ENCODE results near the gene CEMIP. TPM values are rescaled to one million over a fixed set of nuclear protein-coding genes. Genes with fewer than 3 reads are reported as not detected.

Gene CEMIP, protein sequence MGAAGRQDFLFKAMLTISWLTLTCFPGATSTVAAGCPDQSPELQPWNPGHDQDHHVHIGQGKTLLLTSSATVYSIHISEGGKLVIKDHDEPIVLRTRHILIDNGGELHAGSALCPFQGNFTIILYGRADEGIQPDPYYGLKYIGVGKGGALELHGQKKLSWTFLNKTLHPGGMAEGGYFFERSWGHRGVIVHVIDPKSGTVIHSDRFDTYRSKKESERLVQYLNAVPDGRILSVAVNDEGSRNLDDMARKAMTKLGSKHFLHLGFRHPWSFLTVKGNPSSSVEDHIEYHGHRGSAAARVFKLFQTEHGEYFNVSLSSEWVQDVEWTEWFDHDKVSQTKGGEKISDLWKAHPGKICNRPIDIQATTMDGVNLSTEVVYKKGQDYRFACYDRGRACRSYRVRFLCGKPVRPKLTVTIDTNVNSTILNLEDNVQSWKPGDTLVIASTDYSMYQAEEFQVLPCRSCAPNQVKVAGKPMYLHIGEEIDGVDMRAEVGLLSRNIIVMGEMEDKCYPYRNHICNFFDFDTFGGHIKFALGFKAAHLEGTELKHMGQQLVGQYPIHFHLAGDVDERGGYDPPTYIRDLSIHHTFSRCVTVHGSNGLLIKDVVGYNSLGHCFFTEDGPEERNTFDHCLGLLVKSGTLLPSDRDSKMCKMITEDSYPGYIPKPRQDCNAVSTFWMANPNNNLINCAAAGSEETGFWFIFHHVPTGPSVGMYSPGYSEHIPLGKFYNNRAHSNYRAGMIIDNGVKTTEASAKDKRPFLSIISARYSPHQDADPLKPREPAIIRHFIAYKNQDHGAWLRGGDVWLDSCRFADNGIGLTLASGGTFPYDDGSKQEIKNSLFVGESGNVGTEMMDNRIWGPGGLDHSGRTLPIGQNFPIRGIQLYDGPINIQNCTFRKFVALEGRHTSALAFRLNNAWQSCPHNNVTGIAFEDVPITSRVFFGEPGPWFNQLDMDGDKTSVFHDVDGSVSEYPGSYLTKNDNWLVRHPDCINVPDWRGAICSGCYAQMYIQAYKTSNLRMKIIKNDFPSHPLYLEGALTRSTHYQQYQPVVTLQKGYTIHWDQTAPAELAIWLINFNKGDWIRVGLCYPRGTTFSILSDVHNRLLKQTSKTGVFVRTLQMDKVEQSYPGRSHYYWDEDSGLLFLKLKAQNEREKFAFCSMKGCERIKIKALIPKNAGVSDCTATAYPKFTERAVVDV (N-terminal part only)
- total RNA-seq (2014; rRNA removed) (3.1 and 4.0 TPM in 2 replicates), Bru-seq, nascent RNA (percentile 62 among the genes with signal in this experiment), BruChase-seq, experiment 1, labeled RNA remaining after a 6-hour chase (percentile 48 among the genes with signal in this experiment), BruChase-seq, experiment 2, labeled RNA remaining after a 2-hour chase (percentile 55 among the genes with signal in this experiment)
- long read RNA-seq, full-length matches to known transcripts: 9 of 48 reads
- long read RNA-seq, partial matches to known transcripts: 16 of 48 reads
- long read RNA-seq, other reads (novel, unspliced or antisense): 23 of 48 reads

DNA sequence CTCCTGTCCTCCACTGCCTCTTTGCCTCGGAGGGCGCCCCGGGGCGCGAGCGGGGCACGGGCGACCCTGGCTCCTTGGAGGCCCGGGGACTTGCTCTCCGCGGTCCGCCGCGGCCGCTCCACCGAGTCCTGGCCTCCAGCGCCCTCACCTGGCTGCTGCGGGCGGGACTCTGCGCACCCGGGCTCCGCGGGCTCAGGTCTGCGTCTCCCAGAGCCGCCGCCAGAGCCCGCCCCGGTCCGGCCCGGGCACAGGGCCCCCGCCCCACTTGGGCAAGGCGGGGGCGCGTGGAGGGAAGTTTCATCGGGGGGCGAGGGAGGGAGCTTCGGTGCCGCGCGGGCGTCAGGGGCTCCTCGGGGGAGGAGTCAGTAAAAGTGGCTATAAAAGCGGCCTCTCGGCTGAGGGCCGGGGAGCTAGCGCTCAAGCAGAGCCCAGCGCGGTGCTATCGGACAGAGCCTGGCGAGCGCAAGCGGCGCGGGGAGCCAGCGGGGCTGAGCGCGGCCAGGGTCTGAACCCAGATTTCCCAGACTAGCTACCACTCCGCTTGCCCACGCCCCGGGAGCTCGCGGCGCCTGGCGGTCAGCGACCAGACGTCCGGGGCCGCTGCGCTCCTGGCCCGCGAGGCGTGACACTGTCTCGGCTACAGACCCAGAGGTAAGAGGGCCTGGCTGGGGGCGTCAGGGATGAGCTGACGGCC, at the start of gene CEMIP:
TSS of gene CEMIP (plus strand) at position 407 of the 694 bp plus-strand sequence. CDS start 94,510 bp downstream, outside the sequence.
- peak; percentile 74 for ATAC-seq
- Histone ChIP-seq H3K9me3 (ENCODE audit: low read length) (no peaks in the 10 kb centered on the region), H3K4me1 (ENCODE audit: insufficient read depth, low read length) (peaks cover 27% of the 10 kb centered on the region), H2AFZ (ENCODE audit: low read length) (peak within 1 kb of the TSS; percentile 52; the same call in 1 of the 2 replicates), H3K79me2 (ENCODE audit: low read length) (no peaks in the 10 kb centered on the region), H3K4me2 (ENCODE audit: low read length) (peak within 1 kb of the TSS; percentile 89), H3K27ac (ENCODE audit: low read length) (peak within 1 kb of the TSS; percentile 74), H3F3A (ENCODE audit: low read length, unreplicated experiment) (no peaks in the 10 kb centered on the region), H3K9me2 (replicated peaks; ENCODE audit: low read length) (no peaks in the 10 kb centered on the region), H3K36me3 (ENCODE audit: low read depth, low read length) (no peaks in the 10 kb centered on the region), H4K20me1 (ENCODE audit: low read length) (no peaks in the 10 kb centered on the region), H3K4me3 (ENCODE audit: low read length) (peak within 1 kb of the TSS; percentile 66), H3K27me3 (ENCODE audit: low read length) (0 out of 2 replicates have a peak, but pooled peaks cover 4% of the 10 kb centered on the region), H3K9ac (ENCODE audit: low read length) (0 out of 2 replicates have a peak within 1 kb of the TSS, but pooled peaks have one; percentile 22)
- intact Hi-C loops (cut with micrococcal nuclease): loop anchor here (1.0 to 5.0 kb wide), 7 partner anchors 78 to 212 kb away; partner anchors contain the start of gene ABHD17C
- POLR2A ChIA-PET (ENCODE audit: unreplicated experiment): interaction anchor here (0.5 kb wide), 1 partner anchor 53 kb away, joined by 3 read pairs; no protein-coding TSS in a partner anchor
- peak; percentile 77 for DNase-seq
- CTCF ChIA-PET: interaction anchor here (0.6 to 5.3 kb wide), 6 partner anchors 26 to 360 kb away, joined by 3 to 44 read pairs (median 4); no protein-coding TSS in a partner anchor
- no TSS peak for BruUV-seq (replicated peaks)
- TF ChIP-seq EZH2 (IDR thresholded peaks at IDR 0.05; ENCODE audit: low read length, unreplicated experiment): no peak
- TF ChIP-seq, protein P1, sequence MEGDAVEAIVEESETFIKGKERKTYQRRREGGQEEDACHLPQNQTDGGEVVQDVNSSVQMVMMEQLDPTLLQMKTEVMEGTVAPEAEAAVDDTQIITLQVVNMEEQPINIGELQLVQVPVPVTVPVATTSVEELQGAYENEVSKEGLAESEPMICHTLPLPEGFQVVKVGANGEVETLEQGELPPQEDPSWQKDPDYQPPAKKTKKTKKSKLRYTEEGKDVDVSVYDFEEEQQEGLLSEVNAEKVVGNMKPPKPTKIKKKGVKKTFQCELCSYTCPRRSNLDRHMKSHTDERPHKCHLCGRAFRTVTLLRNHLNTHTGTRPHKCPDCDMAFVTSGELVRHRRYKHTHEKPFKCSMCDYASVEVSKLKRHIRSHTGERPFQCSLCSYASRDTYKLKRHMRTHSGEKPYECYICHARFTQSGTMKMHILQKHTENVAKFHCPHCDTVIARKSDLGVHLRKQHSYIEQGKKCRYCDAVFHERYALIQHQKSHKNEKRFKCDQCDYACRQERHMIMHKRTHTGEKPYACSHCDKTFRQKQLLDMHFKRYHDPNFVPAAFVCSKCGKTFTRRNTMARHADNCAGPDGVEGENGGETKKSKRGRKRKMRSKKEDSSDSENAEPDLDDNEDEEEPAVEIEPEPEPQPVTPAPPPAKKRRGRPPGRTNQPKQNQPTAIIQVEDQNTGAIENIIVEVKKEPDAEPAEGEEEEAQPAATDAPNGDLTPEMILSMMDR (conservative IDR thresholded peaks at IDR 0.05; ENCODE audit: low read depth, low read length): peak; percentile 87

- Histone ChIP-seq H3K9me2 (replicated peaks; ENCODE audit: low read length) (no peaks in the 10 kb centered on the region), H3K36me3 (ENCODE audit: low read depth, low read length) (no peaks in the 10 kb centered on the region), H3K4me2 (ENCODE audit: low read length) (no peak overlapping the region), H4K20me1 (ENCODE audit: low read length) (0 out of 2 replicates have a peak, but pooled peaks cover 8% of the 10 kb centered on the region), H3F3A (ENCODE audit: low read length, unreplicated experiment) (no peaks in the 10 kb centered on the region), H3K4me3 (ENCODE audit: low read length) (no peak overlapping the region), H3K27ac (ENCODE audit: low read length) (no peak overlapping the region), H2AFZ (ENCODE audit: low read length) (no peak overlapping the region), H3K9ac (ENCODE audit: low read length) (no peak overlapping the region), H3K27me3 (ENCODE audit: low read length) (no peaks in the 10 kb centered on the region), H3K4me1 (ENCODE audit: insufficient read depth, low read length) (no peaks in the 10 kb centered on the region), H3K79me2 (ENCODE audit: low read length) (peaks cover 72% of the 10 kb centered on the region), H3K9me3 (ENCODE audit: low read length) (no peaks in the 10 kb centered on the region)
- POLR2A ChIA-PET (ENCODE audit: unreplicated experiment): no interaction called here
- ATAC-seq: no peak
- no peak for DNase-seq
- no peak for TF ChIP-seq EZH2 (IDR thresholded peaks at IDR 0.05; ENCODE audit: low read length, unreplicated experiment)
- TF ChIP-seq EZH2phosphoT487 (IDR thresholded peaks at IDR 0.05; ENCODE audit: borderline replicate concordance, low read length): no peak
- TF ChIP-seq, protein P1 (conservative IDR thresholded peaks at IDR 0.05; ENCODE audit: low read depth, low read length): no peak
- CTCF ChIA-PET: no interaction called here
- no TSS peak for BruUV-seq (replicated peaks)
- intact Hi-C loops (cut with micrococcal nuclease): no loop called here
Observed at GRCh38 chr15:80730387-80730786, 48.8 kb upstream of the CEMIP start.

Measured in PC-3 (cell line).